Retinal pigment epithelial cell (primary cell): ENCODE data around the gene GNRH2.

Source experiments
- DNase-seq: peaks from one replicate; pipeline ENCODE4 v3.0.0-alpha.2; 2010; ENCODE audit warnings: low read depth
- H3K4me3 ChIP-seq: 2 replicates; pipeline ENCODE4 v1.5.1; 2011; ENCODE audit warnings: mild to moderate bottlenecking, low read length, control low read depth, moderate library complexity
- CTCF ChIP-seq: conservative IDR thresholded peaks from 2 replicates; pipeline ENCODE4 v1.5.1; 2011; ENCODE audit warnings: low read depth, low read length, control low read depth, inconsistent platforms

The GNRH2 gene

GRCh38 chr20:3094848-3095629, 51.6 kb downstream of the GNRH2 start:
- TF ChIP-seq CTCF: no peak
- no peak overlapping the region for H3K4me3 ChIP-seq
- no peak for DNase-seq
